HepG2 (cell line): ENCODE data around the gene EPHA10. TPM values are rescaled to one million over a fixed set of nuclear protein-coding genes. Genes with fewer than 3 reads are reported as not detected.

Experiments
- ATAC-seq: fragments of 200-7000 bp; cut with Tn5 transposase; 3 replicates; pipeline ENCODE4 v1.9.1; 2020; ENCODE audit warnings: mild to moderate bottlenecking, moderate library complexity
- BruUV-seq: library from RNA; stranded (reverse); fragments of 400-500 nt; replicated peaks from 2 replicates; lab custom pipeline; 2021; lab: Mats Ljungman, UMichigan
- CTCF ChIA-PET: fragments of 300-600 bp; formaldehyde crosslinking; extraction: SDS; loops from one replicate; lab custom pipeline; 2021; ENCODE audit warnings: low total read pairs, inconsistent platforms, low intra/inter-chr PET ratio; lab: Yijun Ruan, JAX
- POLR2A ChIA-PET: fragments of 350-600 bp; sonication (Branson Sonifier 250); formaldehyde crosslinking; loops from one replicate; lab custom pipeline; 2020; ENCODE audit warnings: antibody characterized with exemption, inconsistent platforms; lab: Yijun Ruan, JAX
- DNase-seq: peaks from one replicate; pipeline ENCODE4 v3.0.0-alpha.2; 2015; ENCODE audit warnings: low spot score
- FAIRE-seq: peaks from 3 replicates; lab custom pipeline; 2011; peaks lifted over from hg19 to GRCh38; lab: Jason Lieb, UNC
- H2AFZ ChIP-seq: one replicate; pipeline ENCODE4 v1.6.1; 2011; ENCODE audit warnings: low read length, inconsistent platforms
- H3K27ac ChIP-seq: fragments of 300-600 bp; 3 replicates; pipeline ENCODE4 v1.8.0; 2011; ENCODE audit warnings: mixed run types, mild to moderate bottlenecking, mixed read lengths, low read length, inconsistent platforms; ENCODE audit not compliant: insufficient read depth; ENCODE audit errors: extremely low read length
- H3K27me3 ChIP-seq, 2 experiments: fragments of 200-600 bp in 1 of 2; 2 replicates in 1 of 2; 3 replicates in 1 of 2; pipeline versions ENCODE4 v1.6.0 to v1.8.0; 2011; ENCODE audit warnings: low read length in 2 of 2, mild to moderate bottlenecking in 2 of 2, moderate library complexity in 2 of 2, inconsistent platforms in 1 of 2; ENCODE audit not compliant: insufficient read depth in 2 of 2, control insufficient read depth in 1 of 2
- H3K36me3 ChIP-seq, 2 experiments: fragments of 200-600 bp in 1 of 2; replicated peaks in 1 of 2; 2 replicates in 1 of 2; 3 replicates in 1 of 2; pipeline versions ENCODE4 v1.5.1 to v1.8.0; 2011; ENCODE audit warnings: low read length in 2 of 2, inconsistent platforms in 1 of 2; ENCODE audit not compliant: insufficient read depth in 2 of 2, control insufficient read depth in 1 of 2
- H3K4me1 ChIP-seq: 2 replicates; pipeline ENCODE4 v1.5.1; 2012; ENCODE audit warnings: low read length, inconsistent platforms; ENCODE audit not compliant: insufficient read depth
- H3K4me2 ChIP-seq: 2 replicates; pipeline ENCODE4 v1.6.0; 2011; ENCODE audit warnings: low read depth, low read length, inconsistent platforms
- H3K4me3 ChIP-seq, 3 experiments: fragments of 200-600 bp in 1 of 3; sonication (generic), shearing (Covaris generic) in 1 of 3; replicated peaks in 1 of 3; 2 replicates each; pipeline ENCODE4 v1.5.1; 2011 to 2016; ENCODE audit warnings: low read length in 3 of 3, inconsistent platforms in 2 of 3, low read depth in 2 of 3, mild to moderate bottlenecking in 2 of 3, control low read depth in 1 of 3, mixed read lengths in 1 of 3; ENCODE audit not compliant: insufficient read depth in 1 of 3
- H3K79me2 ChIP-seq: one replicate; pipeline ENCODE4 v1.6.1; 2011; ENCODE audit warnings: low read length, inconsistent platforms; ENCODE audit not compliant: insufficient read depth
- H3K9ac ChIP-seq: 2 replicates; pipeline ENCODE4 v1.6.0; 2011; ENCODE audit warnings: mild to moderate bottlenecking, low read depth, low read length, inconsistent platforms; ENCODE audit not compliant: insufficient read depth
- H3K9me3 ChIP-seq: 2 replicates; pipeline ENCODE4 v1.5.1; 2012; ENCODE audit warnings: mild to moderate bottlenecking, low read length
- H4K20me1 ChIP-seq: 2 replicates; pipeline ENCODE4 v1.6.0; 2011; ENCODE audit warnings: inconsistent platforms, mild to moderate bottlenecking, low read length, moderate library complexity; ENCODE audit not compliant: insufficient read depth
- ARNT2 ChIP-seq: sonication (generic); formaldehyde crosslinking; IDR thresholded peaks from 2 replicates; pipeline ENCODE4 v1.8.0; 2022; ENCODE audit warnings: mild to moderate bottlenecking, low read depth, missing genetic modification reagents, moderate library complexity
- CCAR2 ChIP-seq: fragments of 200-400 bp; formaldehyde crosslinking; optimal IDR thresholded peaks from 2 replicates; pipeline ENCODE3; 2018; ENCODE audit warnings: low read depth, mild to moderate bottlenecking, low read length, moderate library complexity
- DPF2 ChIP-seq: sonication (generic); formaldehyde crosslinking; IDR thresholded peaks from 2 replicates; pipeline ENCODE4 v1.4.0; 2020; ENCODE audit warnings: mild to moderate bottlenecking, low read depth, missing genetic modification reagents, borderline replicate concordance
- HIVEP1 ChIP-seq: sonication (generic); formaldehyde crosslinking; IDR thresholded peaks from 2 replicates; pipeline ENCODE4 v1.4.0; 2020; ENCODE audit warnings: mild to moderate bottlenecking, missing genetic modification reagents
- HNRNPL ChIP-seq: fragments of 200-400 bp; formaldehyde crosslinking; IDR thresholded peaks from 2 replicates; pipeline ENCODE4 v1.6.1; 2017; ENCODE audit warnings: mild to moderate bottlenecking, low read depth, low read length
- PCBP1 ChIP-seq: fragments of 200-400 bp; formaldehyde crosslinking; IDR thresholded peaks from 2 replicates; pipeline ENCODE4 v1.6.1; 2017; ENCODE audit warnings: mild to moderate bottlenecking, low read depth, low read length, borderline replicate concordance
- RARA ChIP-seq: IDR thresholded peaks from 2 replicates; pipeline ENCODE4 v1.6.1; 2016; ENCODE audit warnings: missing genetic modification reagents, missing compliant biosample characterization
- SALL2 ChIP-seq: sonication (generic); formaldehyde crosslinking; IDR thresholded peaks from 2 replicates; pipeline ENCODE4 v1.8.1; 2023; ENCODE audit warnings: mild to moderate bottlenecking, missing genetic modification reagents, inconsistent platforms
- SNAI1 ChIP-seq: sonication (generic); formaldehyde crosslinking; IDR thresholded peaks from 2 replicates; pipeline ENCODE4 v1.5.0; 2020; ENCODE audit warnings: mild to moderate bottlenecking, missing genetic modification reagents, borderline replicate concordance
- ZBTB21 ChIP-seq: sonication (generic); formaldehyde crosslinking; IDR thresholded peaks from 2 replicates; pipeline ENCODE4 v1.4.0; 2020; ENCODE audit warnings: missing genetic modification reagents
- ZEB1 ChIP-seq: IDR thresholded peaks from 2 replicates; pipeline ENCODE4 v1.6.1; 2012; ENCODE audit warnings: mild to moderate bottlenecking, low read depth, inconsistent platforms; ENCODE audit not compliant: insufficient replicate concordance
- ZFAT ChIP-seq: sonication (generic); formaldehyde crosslinking; conservative IDR thresholded peaks from 2 replicates; pipeline ENCODE4 v1.8.1; 2023; ENCODE audit warnings: missing genetic modification reagents, inconsistent platforms
- ZHX1 ChIP-seq: sonication (generic); formaldehyde crosslinking; IDR thresholded peaks from 2 replicates; pipeline ENCODE4 v1.8.1; 2022; ENCODE audit warnings: low read depth, mild to moderate bottlenecking, missing genetic modification reagents
- ZMYM3 ChIP-seq: sonication (generic); formaldehyde crosslinking; IDR thresholded peaks from 2 replicates; pipeline ENCODE4 v1.5.1; 2020; ENCODE audit warnings: mild to moderate bottlenecking, missing genetic modification reagents
- ZMYM4 ChIP-seq: sonication (generic); formaldehyde crosslinking; IDR thresholded peaks from 2 replicates; pipeline ENCODE4 v1.8.1; 2023; ENCODE audit warnings: mild to moderate bottlenecking, missing genetic modification reagents
- ZNF230 ChIP-seq: sonication (generic); formaldehyde crosslinking; IDR thresholded peaks from 2 replicates; pipeline ENCODE4 v1.4.0; 2020; ENCODE audit warnings: mild to moderate bottlenecking, missing genetic modification reagents
- WGBS: methylation state at CpG from one replicate; pipeline ENCODE4 v1.1.6; 2017; ENCODE audit warnings: low lambda C conversion rate; 5-methylcytosine and 5-hydroxymethylcytosine counted together
- in situ Hi-C: cut with HindIII; loops from 2 replicates; pipeline ENCODE4 v1.10.0; 2017; ENCODE audit warnings: low pct_unique_long_range_greater_than_20kb; ENCODE audit not compliant: extremely low pct_ligation_motif_present
- intact Hi-C: fragments of 100-400 bp; cut with micrococcal nuclease; formaldehyde crosslinking; loops from one replicate; pipeline ENCODE4 v1.10.0; 2022; ENCODE audit not compliant: unreplicated experiment
- polyA plus RNA-seq, 8 experiments: library from polyadenylated mRNA; depleted of rRNA in 3 of 8; stranded (reverse) in 7 of 8; unstranded in 1 of 8; fragments of >200 nt; fragmentation: Illumina TruSeq in 4 of 8; extraction: Trizol in 4 of 8; gene quantifications; 2 replicates each; pipeline versions ENCODE4 v1.2.1 to v1.2.3, GENCODE V29; 2011 to 2016; ENCODE audit warnings: low read depth in 4 of 8, missing spikeins in 1 of 8, mixed read lengths in 1 of 8; ENCODE audit not compliant: insufficient read depth in 1 of 8
- total RNA-seq, 5 experiments: library from RNA; depleted of rRNA; stranded (reverse); fragments of >200 nt; fragmentation: Illumina TruSeq; extraction: Trizol; gene quantifications; 2 replicates each; pipeline ENCODE4 v1.2.3, GENCODE V29; 2016; ENCODE audit warnings: low read depth in 1 of 5
- TF ChIP-seq, protein P1 (sequence below): sonication (generic); formaldehyde crosslinking; IDR thresholded peaks from 2 replicates; pipeline ENCODE4 v1.4.0; 2020; ENCODE audit warnings: missing genetic modification reagents, borderline replicate concordance

EPHA10 gene
- total and polyA plus RNA-seq, 2 of the 13 experiments (the other 11 are each of a cell fraction or from before 2014, with no cell fraction given) = 0.11 to 0.58 TPM

DNA sequence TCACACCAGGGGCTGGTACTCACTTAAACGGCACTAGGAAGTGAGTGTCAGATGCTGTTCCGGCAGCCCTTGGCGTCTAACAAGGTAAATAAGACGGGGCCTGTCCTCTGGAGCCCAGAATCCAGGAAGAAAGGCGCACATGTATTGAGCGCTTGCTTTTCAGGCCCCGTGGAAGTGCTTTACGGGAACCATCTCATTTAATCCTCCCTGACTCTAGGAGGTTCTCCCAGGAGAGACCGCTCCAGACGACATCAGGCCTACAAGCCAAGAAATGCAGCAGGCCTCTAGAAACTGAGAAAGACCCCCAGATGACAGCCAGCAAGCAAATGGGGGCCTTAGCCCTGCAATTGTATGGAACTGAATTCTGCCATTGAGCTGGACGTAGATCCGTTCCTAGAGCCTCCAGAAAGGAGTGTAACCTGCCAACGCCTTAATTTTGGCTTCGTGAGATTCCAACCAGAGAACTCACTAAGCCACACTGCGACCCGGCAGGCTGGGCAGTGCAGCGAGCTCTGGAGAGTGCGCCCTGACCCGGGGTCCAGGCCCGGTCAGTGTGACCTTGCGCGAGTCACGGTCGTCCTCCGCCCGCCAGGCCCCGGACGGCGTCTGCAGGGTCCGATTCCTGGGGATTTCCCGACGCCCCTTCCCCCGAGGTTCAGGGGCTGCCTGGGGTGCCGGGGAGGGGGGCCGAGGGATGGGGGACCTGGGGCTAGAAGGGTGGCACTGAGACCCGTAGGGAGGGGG, 28.2 kb upstream of the EPHA10 start (continued):
- TF ChIP-seq, protein P1, sequence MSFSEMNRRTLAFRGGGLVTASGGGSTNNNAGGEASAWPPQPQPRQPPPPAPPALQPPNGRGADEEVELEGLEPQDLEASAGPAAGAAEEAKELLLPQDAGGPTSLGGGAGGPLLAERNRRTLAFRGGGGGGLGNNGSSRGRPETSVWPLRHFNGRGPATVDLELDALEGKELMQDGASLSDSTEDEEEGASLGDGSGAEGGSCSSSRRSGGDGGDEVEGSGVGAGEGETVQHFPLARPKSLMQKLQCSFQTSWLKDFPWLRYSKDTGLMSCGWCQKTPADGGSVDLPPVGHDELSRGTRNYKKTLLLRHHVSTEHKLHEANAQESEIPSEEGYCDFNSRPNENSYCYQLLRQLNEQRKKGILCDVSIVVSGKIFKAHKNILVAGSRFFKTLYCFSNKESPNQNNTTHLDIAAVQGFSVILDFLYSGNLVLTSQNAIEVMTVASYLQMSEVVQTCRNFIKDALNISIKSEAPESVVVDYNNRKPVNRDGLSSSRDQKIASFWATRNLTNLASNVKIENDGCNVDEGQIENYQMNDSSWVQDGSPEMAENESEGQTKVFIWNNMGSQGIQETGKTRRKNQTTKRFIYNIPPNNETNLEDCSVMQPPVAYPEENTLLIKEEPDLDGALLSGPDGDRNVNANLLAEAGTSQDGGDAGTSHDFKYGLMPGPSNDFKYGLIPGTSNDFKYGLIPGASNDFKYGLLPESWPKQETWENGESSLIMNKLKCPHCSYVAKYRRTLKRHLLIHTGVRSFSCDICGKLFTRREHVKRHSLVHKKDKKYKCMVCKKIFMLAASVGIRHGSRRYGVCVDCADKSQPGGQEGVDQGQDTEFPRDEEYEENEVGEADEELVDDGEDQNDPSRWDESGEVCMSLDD = 0 out of 2 replicates have a peak, but pooled peaks have one; percentile 5
- TF ChIP-seq ZEB1 (no peak), ZNF230 (CRISPR knock-in tag) (no peak), RARA (peak; percentile 7; the same call in 1 of the 2 replicates), ARNT2 (0 out of 2 replicates have a peak, but pooled peaks have one; percentile 2), SALL2 (CRISPR knock-in tag) (0 out of 2 replicates have a peak, but pooled peaks have one; percentile 4), SNAI1 (CRISPR knock-in tag) (no peak), ZMYM3 (CRISPR knock-in tag) (peak; percentile 49; the same call in 1 of the 2 replicates)

- no TSS peak for BruUV-seq
- in situ Hi-C loops = no loop called here
- ATAC-seq = no peak
- no peak overlapping the region for H3K4me2 ChIP-seq
- no peak overlapping the region for H3K9ac ChIP-seq
- no peaks in the 10 kb centered on the region for H3K36me3 ChIP-seq
- CTCF ChIA-PET = no interaction called here
- no peaks in the 10 kb centered on the region for H4K20me1 ChIP-seq
- H3K79me2 ChIP-seq = no peaks in the 10 kb centered on the region
- 39% methylated on average over 10 of the region's 17 CpGs for WGBS
- H3K4me3 ChIP-seq = no peak overlapping the region
- no peak overlapping the region for H3K27ac ChIP-seq
- H2AFZ ChIP-seq = no peak overlapping the region
- TF ChIP-seq HNRNPL (no peak), HIVEP1 (CRISPR knock-in tag) (no peak), CCAR2 (no peak), ZMYM4 (CRISPR knock-in tag) (no peak), ZHX1 (CRISPR knock-in tag) (no peak), ZFAT (CRISPR knock-in tag) (no peak), PCBP1 (no peak), DPF2 (CRISPR knock-in tag) (no peak), ZBTB21 (CRISPR knock-in tag) (no peak)
- TF ChIP-seq, all 625 proteins: peak for 0
- H3K27me3 ChIP-seq = peaks cover 3 to 12% of the 10 kb centered on the region in 2 experiments; a peak in 3 of 5 replicates
- intact Hi-C loops = no loop called here
- no peaks in the 10 kb centered on the region for H3K9me3 ChIP-seq
- peaks cover 16% of the 10 kb centered on the region for H3K4me1 ChIP-seq
- POLR2A ChIA-PET = no interaction called here
- FAIRE-seq (no peak), DNase-seq (no peak)
Observed at GRCh38 chr1:37782491-37782890, 17.6 kb upstream of the EPHA10 start.
